ENCODE results near the gene SYNJ2. TPM values are rescaled to one million over a fixed set of nuclear protein-coding genes. Genes with fewer than 3 reads are reported as not detected.
A peak's percentile ranks its signal among the peaks of the same experiment; 100 is the strongest.

The SYNJ2 gene
- polyA plus RNA-seq, 1 donor from 2014 or later, result 13.7 TPM

DNA sequence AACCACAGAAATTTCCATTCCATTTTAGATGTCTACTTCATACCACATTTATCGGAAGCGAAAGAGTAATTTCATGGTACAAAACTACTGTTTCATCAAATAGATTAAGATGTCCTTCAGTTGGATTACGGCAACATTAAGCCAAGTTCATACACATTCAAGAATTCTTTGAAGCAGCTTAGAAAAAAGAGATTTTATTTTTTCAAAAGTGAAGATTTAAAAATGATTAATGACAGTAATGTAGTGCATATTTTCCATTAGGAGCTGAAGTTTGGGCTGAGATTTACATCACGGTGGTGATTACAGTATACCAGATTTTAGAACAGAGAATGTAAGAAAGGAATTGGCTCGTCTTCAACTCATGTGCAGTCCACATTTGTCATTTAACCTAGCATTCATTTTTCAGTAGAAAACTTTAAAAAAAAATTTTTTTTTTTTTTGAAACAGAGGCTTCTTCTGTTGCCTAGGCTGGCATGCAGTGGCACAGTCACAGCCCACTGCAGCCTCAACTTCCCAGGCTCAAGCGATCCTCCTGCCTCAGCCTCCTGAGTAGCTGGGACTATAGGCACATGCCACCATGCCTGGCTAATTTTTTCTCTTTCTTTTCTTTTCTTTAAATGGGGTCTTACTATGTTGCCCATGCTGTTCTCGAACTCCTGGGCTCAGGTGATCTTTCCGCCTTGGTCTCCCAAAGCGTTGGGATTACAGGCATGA is 1.9 kb downstream of the SYNJ2 start:
- peak overlapping the region; percentile 89 to 98 (median 91) for H3K4me3 Mint-ChIP-seq
- H3K9me3 Mint-ChIP-seq, result no peaks in the 10 kb centered on the region
- no peaks in the 10 kb centered on the region for H3K36me3 Mint-ChIP-seq
- no peaks in the 10 kb centered on the region for H3K27me3 Mint-ChIP-seq
- peak overlapping the region in 1 of 3 donors; percentile 57 for H3K27ac Mint-ChIP-seq
- H3K4me1 Mint-ChIP-seq, result peaks cover 18 to 24% (median 22%) of the 10 kb centered on the region in 3 donors

DNA sequence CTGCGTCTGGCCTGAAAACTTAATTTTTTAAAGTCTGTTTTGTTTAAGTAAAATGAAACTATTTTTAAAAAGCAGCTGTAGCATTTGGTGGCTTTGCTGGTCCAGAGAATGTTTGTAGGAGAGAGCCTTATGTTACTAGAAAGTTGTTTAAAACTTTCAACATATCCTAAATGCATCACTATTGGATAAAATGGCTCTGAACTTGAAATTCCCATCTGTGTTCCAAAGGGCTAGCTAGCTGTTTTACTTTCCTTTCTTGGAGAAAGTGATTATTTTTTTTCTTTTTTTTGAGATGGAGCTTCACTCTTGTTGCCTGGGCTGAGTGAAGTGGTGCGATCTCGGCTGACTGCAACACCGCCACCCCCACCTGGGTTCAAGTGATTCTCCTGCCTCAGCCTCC is 2.5 kb downstream of the SYNJ2 start:
- no peak overlapping the region for H3K27ac Mint-ChIP-seq
- H3K4me1 Mint-ChIP-seq, result peaks cover 18 to 25% (median 23%) of the 10 kb centered on the region in 3 donors
- H3K36me3 Mint-ChIP-seq, result no peaks in the 10 kb centered on the region
- H3K4me3 Mint-ChIP-seq, result peak overlapping the region in 2 of 4 donors; percentile 28 to 52
- H3K9me3 Mint-ChIP-seq, result no peaks in the 10 kb centered on the region
- no peaks in the 10 kb centered on the region for H3K27me3 Mint-ChIP-seq

DNA sequence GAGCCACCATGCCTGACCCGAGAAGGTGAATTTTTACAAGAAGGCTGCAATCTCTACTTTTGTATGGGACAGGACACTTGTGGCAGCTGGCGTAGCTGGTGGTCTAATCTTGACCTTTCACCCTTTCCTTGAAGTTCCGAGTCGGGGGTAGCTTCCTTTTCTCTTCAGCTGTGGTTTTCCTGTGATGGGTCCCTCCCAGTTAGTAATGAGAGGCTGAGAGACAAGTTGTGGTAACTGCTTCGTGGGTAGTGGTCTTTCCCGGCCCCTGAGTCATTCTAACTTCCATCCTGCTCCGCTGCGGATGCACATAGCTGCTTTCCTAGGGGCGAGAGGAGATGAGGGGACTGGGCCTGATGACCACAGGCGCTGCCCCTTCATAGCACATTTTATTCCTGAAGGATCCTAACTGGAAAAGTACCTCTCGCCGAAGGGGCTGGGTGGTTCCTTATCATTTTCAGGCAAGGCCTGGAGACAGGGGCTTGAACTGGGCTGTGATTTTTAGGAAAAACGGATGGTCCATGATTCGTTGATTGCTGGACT is 3.1 kb downstream of the SYNJ2 start:
- H3K27me3 Mint-ChIP-seq, result no peaks in the 10 kb centered on the region
- H3K36me3 Mint-ChIP-seq, result no peaks in the 10 kb centered on the region
- H3K4me1 Mint-ChIP-seq, result peaks cover 20 to 29% (median 25%) of the 10 kb centered on the region in 3 donors
- H3K27ac Mint-ChIP-seq, result no peak overlapping the region
- H3K4me3 Mint-ChIP-seq, result no peak overlapping the region
- H3K9me3 Mint-ChIP-seq, result no peaks in the 10 kb centered on the region

DNA sequence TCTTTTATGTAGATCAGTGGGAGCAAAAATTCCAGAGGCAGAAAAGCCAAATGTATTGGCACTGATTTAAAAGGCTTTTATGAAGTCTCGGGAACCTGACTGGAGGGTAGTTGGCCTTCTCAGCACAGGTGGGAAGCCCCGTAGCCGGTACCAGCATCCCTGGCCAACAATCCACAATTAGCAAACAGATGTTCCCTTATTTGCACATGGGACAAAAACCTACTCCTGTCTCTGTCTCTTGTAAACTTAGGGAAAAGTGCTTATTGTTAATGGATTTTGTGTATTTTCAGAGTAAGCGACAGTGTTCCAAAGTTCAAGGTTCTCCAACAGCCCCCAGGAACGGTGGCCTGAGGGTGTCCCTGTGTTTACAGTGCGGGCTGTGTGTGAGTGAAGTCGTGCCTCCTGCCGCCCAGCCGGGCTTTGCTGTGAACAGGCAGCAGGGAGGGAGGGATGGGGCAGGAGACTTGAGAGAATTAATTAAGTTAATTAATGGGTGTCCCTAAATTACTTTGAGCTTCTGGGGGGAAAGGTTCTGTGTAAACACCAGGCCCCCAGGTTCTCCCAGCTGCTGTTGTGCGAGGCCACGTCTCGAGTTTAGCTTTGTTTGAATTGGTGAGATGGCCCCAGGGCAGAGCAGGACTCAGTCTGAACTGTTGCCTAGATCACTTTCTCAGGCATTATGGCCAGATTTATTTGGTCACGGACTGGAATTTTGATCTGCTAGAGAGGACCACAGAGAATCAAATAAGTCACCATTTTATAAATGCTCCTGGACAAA is 3.9 kb downstream of the SYNJ2 start:
- Mint-ChIP-seq H3K36me3 (no peaks in the 10 kb centered on the region), H3K27ac (peak overlapping the region in 1 of 3 donors; percentile 57), H3K9me3 (no peaks in the 10 kb centered on the region), H3K4me1 (peaks cover 25 to 28% (median 27%) of the 10 kb centered on the region in 3 donors), H3K27me3 (no peaks in the 10 kb centered on the region), H3K4me3 (no peak overlapping the region)

DNA sequence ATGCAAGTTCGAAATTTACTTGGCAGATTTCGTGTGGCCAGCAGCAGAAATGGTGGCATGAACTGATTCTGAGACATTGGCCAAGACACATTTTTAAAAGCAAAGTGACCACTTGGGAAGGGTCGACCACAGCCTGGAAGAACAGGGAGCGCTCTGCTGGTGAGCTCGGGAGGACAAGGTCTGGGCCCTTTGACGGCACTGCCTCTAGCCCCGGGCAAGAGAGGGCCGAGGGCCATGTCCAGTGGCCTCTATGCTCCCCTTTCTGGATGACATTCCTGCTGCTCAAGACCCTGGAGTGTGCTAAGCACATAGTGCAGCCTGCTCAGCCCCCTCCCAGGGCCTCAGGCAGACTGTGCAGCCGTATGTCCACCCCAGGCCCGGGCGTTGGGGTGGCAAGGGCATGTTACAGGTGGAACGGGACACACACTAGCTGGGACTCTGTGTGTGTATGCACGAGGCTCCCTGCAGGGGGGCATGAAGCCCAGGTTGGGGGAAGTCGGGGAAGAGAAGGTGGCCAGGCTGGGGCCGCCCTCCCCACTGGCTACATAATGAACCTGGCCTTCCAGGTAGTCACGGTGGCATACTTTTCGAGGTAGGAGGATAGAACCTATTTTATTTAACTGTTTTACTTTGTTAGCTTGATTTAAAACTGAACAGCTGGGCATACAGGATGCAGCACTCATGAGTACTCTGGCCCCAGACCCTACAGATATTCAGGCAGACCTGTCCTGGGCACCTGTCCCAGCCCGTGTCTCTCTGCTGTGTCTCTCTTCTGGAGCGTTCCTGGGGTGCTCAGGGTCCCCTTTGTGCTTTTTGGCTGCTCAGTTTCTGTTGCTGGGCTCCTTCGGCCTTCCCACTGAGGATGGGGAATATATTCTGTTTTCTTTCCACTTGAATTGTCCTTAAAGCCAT is 6.4 kb downstream of the SYNJ2 start:
- no peaks in the 10 kb centered on the region for H3K36me3 Mint-ChIP-seq
- H3K4me1 Mint-ChIP-seq, result peaks cover 26 to 30% (median 28%) of the 10 kb centered on the region in 3 donors
- H3K27me3 Mint-ChIP-seq, result no peaks in the 10 kb centered on the region
- H3K4me3 Mint-ChIP-seq, result no peak overlapping the region
- H3K27ac Mint-ChIP-seq, result peak overlapping the region in 1 of 3 donors; percentile 43
- peaks cover 0 to 4% (median 0%) of the 10 kb centered on the region in 3 donors for H3K9me3 Mint-ChIP-seq

DNA sequence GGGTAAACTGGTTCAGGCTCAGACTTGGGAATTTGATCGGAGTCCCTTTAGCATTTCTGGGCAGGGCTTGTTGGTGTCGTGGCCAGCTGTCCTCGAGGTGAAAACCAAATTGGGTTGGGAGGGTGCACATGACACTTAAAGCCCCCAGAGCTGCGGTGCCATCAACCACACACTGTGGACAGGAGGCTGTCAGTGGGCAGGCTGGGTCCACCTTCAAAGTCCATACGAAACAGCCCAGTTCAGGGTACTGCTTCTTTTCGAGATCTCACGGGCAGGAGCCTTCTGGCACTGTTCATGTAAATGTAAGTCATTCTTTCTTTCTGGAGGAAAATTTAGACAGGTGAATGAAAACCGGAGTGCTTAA is 7.0 kb downstream of the SYNJ2 start:
- peaks cover 0 to 4% (median 0%) of the 10 kb centered on the region in 3 donors for H3K9me3 Mint-ChIP-seq
- H3K4me1 Mint-ChIP-seq, result peaks cover 23 to 29% (median 25%) of the 10 kb centered on the region in 3 donors
- peak overlapping the region in 1 of 3 donors; percentile 43 for H3K27ac Mint-ChIP-seq

DNA sequence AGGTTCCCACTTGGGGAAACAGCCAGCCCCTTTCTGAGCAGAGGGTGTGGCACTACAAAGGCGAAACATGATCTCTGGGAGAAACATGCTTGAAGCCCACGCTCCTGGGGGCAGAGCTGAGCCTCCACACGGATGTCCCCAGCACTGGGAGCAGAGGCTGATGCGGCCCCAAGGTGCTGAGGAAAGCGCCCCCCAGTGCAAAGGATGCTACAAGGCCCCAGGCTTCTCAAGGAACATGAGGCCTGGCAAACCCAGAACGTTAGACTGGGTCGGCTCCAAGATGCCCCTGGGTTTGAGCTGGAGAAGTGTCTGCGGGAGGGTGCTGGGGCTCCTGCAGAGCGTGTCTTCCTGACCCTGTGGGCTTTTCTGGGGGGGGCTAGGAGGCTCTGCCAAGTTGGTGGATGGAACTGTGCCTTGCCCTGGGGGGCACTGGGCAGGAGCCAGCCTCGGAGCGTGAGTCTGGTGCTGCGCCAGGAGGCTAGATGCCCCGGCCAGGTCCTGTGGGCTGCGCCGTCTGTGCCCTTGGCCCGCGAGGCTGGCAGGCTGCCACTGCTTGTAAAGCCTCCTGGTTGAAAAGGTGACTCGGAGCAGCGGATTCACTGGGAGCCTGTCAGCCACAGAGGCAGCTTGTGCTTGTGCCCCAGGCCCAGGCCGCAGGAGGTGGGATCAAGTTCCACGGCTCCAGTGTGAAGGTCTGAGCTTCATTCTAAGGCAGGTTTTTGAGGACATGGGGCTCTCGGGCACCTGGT is 8.1 kb downstream of the SYNJ2 start:
- Mint-ChIP-seq H3K36me3 (no peaks in the 10 kb centered on the region), H3K4me1 (peaks cover 20 to 29% (median 28%) of the 10 kb centered on the region in 3 donors), H3K4me3 (peak overlapping the region in 3 of 4 donors; percentile 74 to 95 (median 89)), H3K27ac (peak overlapping the region in 2 of 3 donors; percentile 23 to 85), H3K9me3 (peaks cover 0 to 4% (median 0%) of the 10 kb centered on the region in 3 donors), H3K27me3 (no peaks in the 10 kb centered on the region)

More for the DNA sequence above, 7.0 kb downstream of the SYNJ2 start:
- Mint-ChIP-seq H3K4me3 (no peak overlapping the region), H3K36me3 (no peaks in the 10 kb centered on the region), H3K27me3 (no peaks in the 10 kb centered on the region)

DNA sequence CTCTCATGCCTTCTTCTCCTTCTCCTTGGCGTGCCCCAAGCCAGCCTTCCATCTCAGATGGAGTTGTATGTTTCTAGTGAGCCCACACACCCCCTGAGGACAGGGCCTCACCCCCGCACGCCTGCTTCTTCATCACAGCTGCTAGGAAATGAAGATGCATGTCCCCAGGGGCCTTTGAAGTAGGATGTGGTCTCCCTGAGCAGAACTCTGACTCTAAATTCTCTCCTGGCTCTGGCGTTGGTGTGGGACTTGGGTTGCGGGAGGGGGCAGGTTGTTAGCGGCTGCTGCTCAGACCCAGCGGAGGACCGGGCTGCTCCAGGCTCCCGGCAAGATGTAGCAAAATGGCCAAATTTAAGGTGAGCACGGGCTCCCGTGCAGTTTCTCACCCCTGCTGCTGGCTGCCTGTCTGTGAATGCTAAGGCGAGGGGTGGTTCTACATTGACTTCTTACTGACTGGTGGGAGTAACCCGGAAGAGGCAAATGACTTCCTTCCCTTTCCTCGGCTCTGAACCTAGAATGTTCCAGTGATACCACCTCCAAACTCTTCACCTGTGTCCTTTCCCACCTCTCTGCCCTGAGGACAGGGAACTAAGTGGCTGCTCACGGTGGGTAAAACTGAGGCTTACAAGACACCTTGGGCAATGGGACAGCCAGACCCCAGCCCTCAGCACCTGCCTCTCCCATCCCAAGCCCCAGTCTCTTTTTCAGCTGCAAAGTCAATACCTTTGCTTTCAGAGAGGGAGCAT is 8.8 kb downstream of the SYNJ2 start:
- H3K27me3 Mint-ChIP-seq, result no peaks in the 10 kb centered on the region
- no peaks in the 10 kb centered on the region for H3K36me3 Mint-ChIP-seq
- peak overlapping the region; percentile 23 to 94 (median 85) for H3K27ac Mint-ChIP-seq
- peaks cover 0 to 4% (median 0%) of the 10 kb centered on the region in 3 donors for H3K9me3 Mint-ChIP-seq
- peaks cover 22 to 29% (median 23%) of the 10 kb centered on the region in 3 donors for H3K4me1 Mint-ChIP-seq
- peak overlapping the region; percentile 74 to 95 (median 84) for H3K4me3 Mint-ChIP-seq

DNA sequence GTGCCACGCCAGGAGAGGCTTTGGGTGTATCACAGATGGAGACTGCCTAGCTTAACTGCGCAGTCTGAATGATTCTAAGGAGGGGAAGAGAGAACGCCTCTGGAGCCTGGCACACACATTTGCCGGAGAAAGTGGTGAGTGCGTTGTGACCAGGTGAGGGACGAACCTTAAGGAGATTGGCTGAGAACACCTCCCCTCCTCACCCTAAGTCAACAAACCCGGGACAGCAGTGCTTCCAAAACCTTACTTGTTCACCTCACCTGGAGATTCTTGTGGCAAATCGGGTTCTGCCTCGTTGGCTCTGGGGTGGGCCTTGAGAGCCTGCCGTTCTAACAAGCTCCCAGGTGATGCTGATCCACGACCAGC is 9.4 kb downstream of the SYNJ2 start:
- Mint-ChIP-seq H3K27me3 (no peaks in the 10 kb centered on the region), H3K9me3 (peaks cover 0 to 4% (median 0%) of the 10 kb centered on the region in 3 donors), H3K4me1 (peaks cover 22 to 29% (median 23%) of the 10 kb centered on the region in 3 donors), H3K4me3 (peak overlapping the region in 3 of 4 donors; percentile 80 to 95 (median 89)), H3K36me3 (no peaks in the 10 kb centered on the region), H3K27ac (peak overlapping the region; percentile 23 to 94 (median 85))

DNA sequence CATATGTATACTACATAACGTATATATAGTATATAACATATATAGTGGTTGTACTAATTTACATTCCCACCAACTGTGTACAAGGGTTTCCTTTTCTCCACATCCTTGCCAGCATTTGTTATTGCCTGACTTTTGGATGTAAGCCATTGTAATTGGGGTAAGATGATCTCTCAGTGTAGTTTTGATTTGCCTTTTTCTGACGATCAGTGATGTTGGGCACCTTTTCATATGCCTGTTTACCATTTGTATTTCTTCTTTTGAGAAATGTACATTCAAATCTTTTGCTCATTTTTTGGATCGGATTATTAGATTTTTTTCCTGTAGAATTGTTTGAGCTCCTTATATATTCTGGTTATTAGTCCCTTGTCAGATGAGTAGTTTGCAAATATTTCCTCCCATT is 11.4 kb downstream of the SYNJ2 start:
- Mint-ChIP-seq H3K36me3 (no peaks in the 10 kb centered on the region), H3K27me3 (no peaks in the 10 kb centered on the region), H3K27ac (peak overlapping the region in 1 of 3 donors; percentile 78), H3K4me3 (no peak overlapping the region), H3K9me3 (peaks cover 0 to 4% (median 0%) of the 10 kb centered on the region in 3 donors), H3K4me1 (peaks cover 21 to 34% (median 27%) of the 10 kb centered on the region in 3 donors)

DNA sequence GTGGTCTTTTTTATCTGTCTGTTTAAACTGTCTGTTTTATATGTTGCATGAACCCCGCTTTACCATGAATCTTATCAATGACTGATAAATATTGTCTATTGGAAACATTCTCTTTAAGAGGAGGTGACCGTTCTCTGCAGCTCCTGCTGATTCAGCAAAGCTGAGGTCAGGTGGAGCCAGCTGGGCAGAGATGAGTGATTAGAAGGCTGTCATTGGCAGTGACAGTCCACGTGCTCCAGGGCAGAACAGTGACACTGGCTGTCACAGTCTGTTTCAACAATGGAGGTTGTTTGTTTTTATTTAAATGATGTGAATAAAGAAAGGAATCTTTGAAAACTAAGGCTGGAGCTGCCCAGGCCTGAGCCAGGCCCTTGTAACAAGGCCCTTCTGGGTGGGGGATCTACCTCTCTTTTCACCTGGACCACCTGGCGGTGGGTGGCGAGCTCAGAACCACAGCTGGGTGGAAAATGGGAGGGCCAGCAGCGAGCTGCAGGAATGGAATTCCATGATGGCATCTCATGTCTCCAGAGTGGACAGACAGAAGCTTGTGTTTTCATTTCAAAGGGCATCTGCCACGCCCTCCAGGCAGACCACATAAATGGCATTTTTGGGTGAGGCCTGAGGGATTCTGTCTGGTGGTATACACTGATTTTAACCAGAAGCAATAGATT is 12.6 kb downstream of the SYNJ2 start:
- no peaks in the 10 kb centered on the region for H3K27me3 Mint-ChIP-seq
- H3K9me3 Mint-ChIP-seq, result peaks cover 0 to 4% (median 0%) of the 10 kb centered on the region in 3 donors
- peak overlapping the region in 1 of 3 donors; percentile 86 for H3K27ac Mint-ChIP-seq
- H3K4me3 Mint-ChIP-seq, result no peak overlapping the region
- H3K4me1 Mint-ChIP-seq, result peaks cover 20 to 32% (median 26%) of the 10 kb centered on the region in 3 donors
- no peaks in the 10 kb centered on the region for H3K36me3 Mint-ChIP-seq

DNA sequence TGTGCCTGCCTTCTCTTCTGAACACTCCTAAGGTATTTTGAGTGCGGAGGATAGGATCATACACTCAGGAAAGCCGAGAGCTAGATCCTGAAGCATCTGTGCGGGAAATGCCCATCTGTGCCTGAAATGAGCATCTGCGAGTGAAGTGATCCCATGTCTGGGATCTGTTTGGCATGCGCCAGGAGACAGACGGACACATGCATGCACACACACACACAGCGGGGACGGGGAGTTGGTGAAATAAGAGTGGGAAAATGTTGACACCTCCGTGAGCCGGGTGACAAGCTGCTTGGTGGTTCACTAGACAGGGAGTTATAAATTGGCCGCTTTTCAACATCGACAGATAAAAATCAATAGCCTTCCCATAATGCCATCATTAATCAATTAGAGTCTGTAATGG is 13.8 kb downstream of the SYNJ2 start:
- H3K36me3 Mint-ChIP-seq, result no peaks in the 10 kb centered on the region
- H3K4me3 Mint-ChIP-seq, result no peak overlapping the region
- peaks cover 0 to 4% (median 0%) of the 10 kb centered on the region in 3 donors for H3K9me3 Mint-ChIP-seq
- peaks cover 16 to 24% (median 18%) of the 10 kb centered on the region in 3 donors for H3K4me1 Mint-ChIP-seq
- no peak overlapping the region for H3K27ac Mint-ChIP-seq
- no peaks in the 10 kb centered on the region for H3K27me3 Mint-ChIP-seq

All from IgD-negative memory B cell (primary cell).